GM23338 (cell line): ENCODE measurements around the gene CTU2. TPM values are rescaled to one million over a fixed set of nuclear protein-coding genes. Genes with fewer than 3 reads are reported as not detected.

ENCODE experiments used
- ATAC-seq: fragments of 200-7000 bp; cut with Tn5 transposase; 3 replicates; pipeline ENCODE4 v1.9.1; 2020
- DNase-seq: peaks from one replicate; pipeline ENCODE4 v3.0.0-alpha.2; 2015; ENCODE audit warnings: low spot score
- H2AFZ ChIP-seq: fragments of 200-600 bp; sonication (generic); 2 replicates; pipeline ENCODE4 v1.8.0; 2016; ENCODE audit warnings: antibody characterized with exemption, mild to moderate bottlenecking, moderate library complexity
- H3F3A ChIP-seq: fragments of 200-600 bp; sonication (generic); replicated peaks from 2 replicates; pipeline ENCODE4 v1.8.0; 2017; ENCODE audit warnings: antibody characterized with exemption, mixed run types, low read depth
- H3K27ac ChIP-seq: fragments of 200-600 bp; sonication (generic); 2 replicates; pipeline ENCODE4 v1.6.1; 2016; ENCODE audit warnings: low read depth
- H3K27me3 ChIP-seq: fragments of 200-600 bp; sonication (generic); 2 replicates; pipeline ENCODE4 v1.8.0; 2016; ENCODE audit warnings: mild to moderate bottlenecking, mixed run types, moderate library complexity; ENCODE audit not compliant: insufficient read depth
- H3K36me3 ChIP-seq: fragments of 200-600 bp; sonication (generic); 2 replicates; pipeline ENCODE4 v1.8.0; 2016; ENCODE audit warnings: mild to moderate bottlenecking; ENCODE audit not compliant: insufficient read depth
- H3K4me1 ChIP-seq: fragments of 200-600 bp; sonication (generic); 2 replicates; pipeline ENCODE4 v1.8.0; 2016; ENCODE audit warnings: mild to moderate bottlenecking, moderate library complexity; ENCODE audit not compliant: insufficient read depth
- H3K4me2 ChIP-seq: fragments of 200-600 bp; sonication (generic); 2 replicates; pipeline ENCODE4 v1.7.1; 2017; ENCODE audit warnings: mixed run types
- H3K4me3 ChIP-seq: fragments of 200-600 bp; sonication (generic); 2 replicates; pipeline ENCODE4 v1.6.1; 2016; ENCODE audit warnings: mixed run types
- H3K79me2 ChIP-seq: fragments of 200-600 bp; sonication (generic); replicated peaks from 2 replicates; pipeline ENCODE4 v1.8.0; 2017; ENCODE audit warnings: mild to moderate bottlenecking; ENCODE audit not compliant: insufficient read depth
- H3K9me2 ChIP-seq: fragments of 200-600 bp; sonication (generic); 2 replicates; pipeline ENCODE4 v1.8.0; 2017; ENCODE audit not compliant: insufficient read depth
- H4K20me1 ChIP-seq: fragments of 200-600 bp; sonication (generic); replicated peaks from 2 replicates; pipeline ENCODE4 v1.8.0; 2017; ENCODE audit warnings: mild to moderate bottlenecking; ENCODE audit not compliant: insufficient read depth
- H3K27ac Mint-ChIP-seq: 2 replicates; pipeline ENCODE4 v1.8.0; 2020; ENCODE audit warnings: inconsistent platforms, mild to moderate bottlenecking, moderate library complexity, mixed read lengths
- H3K27me3 Mint-ChIP-seq: 3 replicates; pipeline ENCODE4 v1.8.0; 2022; ENCODE audit warnings: low read depth, mild to moderate bottlenecking, moderate library complexity, mixed read lengths, inconsistent platforms; ENCODE audit not compliant: insufficient read depth, poor library complexity
- H3K36me3 Mint-ChIP-seq: 3 replicates; pipeline ENCODE4 v1.8.0; 2021; ENCODE audit warnings: low read depth, mild to moderate bottlenecking, inconsistent platforms, moderate library complexity, mixed read lengths
- H3K4me1 Mint-ChIP-seq: 3 replicates; pipeline ENCODE4 v1.8.0; 2020; ENCODE audit warnings: mild to moderate bottlenecking, inconsistent platforms, mixed read lengths
- H3K4me3 Mint-ChIP-seq: 3 replicates; pipeline ENCODE4 v1.8.0; 2021; ENCODE audit warnings: moderate library complexity, mild to moderate bottlenecking, inconsistent platforms, mixed read lengths
- H3K9me3 Mint-ChIP-seq: 3 replicates; pipeline ENCODE4 v1.8.0; 2020; ENCODE audit warnings: moderate library complexity, mild to moderate bottlenecking, inconsistent platforms, mixed read lengths
- CREB1 ChIP-seq: fragments of 250-450 bp; sonication (Bioruptor Pico); IDR thresholded peaks from 2 replicates; pipeline ENCODE4 v1.5.0; 2020; ENCODE audit warnings: low read depth, mild to moderate bottlenecking, moderate library complexity
- CTCF ChIP-seq, 2 experiments: fragments of 200-600 bp in 1 of 2; sonication (generic) in 1 of 2; conservative IDR thresholded peaks; 2 replicates each; pipeline versions ENCODE4 v1.5.1 to v1.6.1; 2016 to 2017; ENCODE audit warnings: antibody characterized with exemption in 2 of 2, low read depth in 2 of 2, mild to moderate bottlenecking in 2 of 2, moderate library complexity in 1 of 2
- EZH2 ChIP-seq: fragments of 200-600 bp; sonication (generic); IDR thresholded peaks from one replicate; pipeline ENCODE4 v1.8.0; 2017; ENCODE audit warnings: antibody characterized with exemption, mild to moderate bottlenecking, low read depth; ENCODE audit not compliant: unreplicated experiment
- EZH2phosphoT487 ChIP-seq: fragments of 200-600 bp; sonication (generic); IDR thresholded peaks from one replicate; pipeline ENCODE4 v1.8.1; 2018; ENCODE audit warnings: antibody characterized with exemption; ENCODE audit not compliant: unreplicated experiment
- JUNB ChIP-seq: IDR thresholded peaks from one replicate; pipeline ENCODE4 v1.6.1; 2016; ENCODE audit warnings: antibody characterized with exemption; ENCODE audit not compliant: unreplicated experiment
- NANOG ChIP-seq: IDR thresholded peaks from 2 replicates; pipeline ENCODE4 v1.6.1; 2016; ENCODE audit warnings: antibody characterized with exemption, borderline replicate concordance
- REST ChIP-seq: IDR thresholded peaks from one replicate; pipeline ENCODE4 v1.6.1; 2018; ENCODE audit warnings: antibody characterized with exemption; ENCODE audit not compliant: unreplicated experiment
- STAT1 ChIP-seq: IDR thresholded peaks from one replicate; pipeline ENCODE4 v1.6.1; 2016; ENCODE audit warnings: antibody characterized with exemption; ENCODE audit not compliant: unreplicated experiment
- ZNF114 ChIP-seq: fragments of 250-450 bp; sonication (Bioruptor Pico); IDR thresholded peaks from 2 replicates; pipeline ENCODE4 v1.5.0; 2020; ENCODE audit warnings: mild to moderate bottlenecking, moderate library complexity
- ZNF331 ChIP-seq: fragments of 250-450 bp; sonication (Bioruptor Pico); IDR thresholded peaks from 2 replicates; pipeline ENCODE4 v1.5.0; 2020; ENCODE audit warnings: low read depth, mild to moderate bottlenecking, moderate library complexity
- ZNF462 ChIP-seq: fragments of 250-450 bp; sonication (Bioruptor Pico); IDR thresholded peaks from 2 replicates; pipeline ENCODE4 v1.5.0; 2020; ENCODE audit warnings: mild to moderate bottlenecking, moderate library complexity
- polyA plus RNA-seq: library from polyadenylated mRNA; unstranded; fragments of >200 nt; fragmentation: Nextera tagmentation; extraction: Ambion mirVana; gene quantifications from 2 replicates; pipeline ENCODE4 v1.2.1, GENCODE V29; 2016
- total RNA-seq: library from RNA; depleted of rRNA; stranded (reverse); fragments of >200 nt; shearing (Covaris generic); gene quantifications from 2 replicates; pipeline ENCODE4 v1.2.3, GENCODE V29; 2014

Gene CTU2
- total and polyA plus RNA-seq, 2 experiments from 2014 or later = 22.3 to 25.7 TPM

GRCh38 chr16:88696441-88696840 lies 9.9 kb upstream of the CTU2 start (continued):
- TF ChIP-seq ZNF462 = no peak
- no peak for TF ChIP-seq EZH2
- no peak for TF ChIP-seq ZNF331 (CRISPR knock-in tag)
- TF ChIP-seq ZNF114 = no peak
- TF ChIP-seq CTCF (conservative IDR thresholded peaks at IDR 0.05; ENCODE audit: low read depth in 2 of 2) = no peak
- no peak for TF ChIP-seq STAT1
- no peak for TF ChIP-seq NANOG

- no peak overlapping the region for H3K27ac Mint-ChIP-seq
- TF ChIP-seq NANOG (no peak), JUNB (no peak), EZH2phosphoT487 (no peak), REST (no peak), CREB1 (CRISPR knock-in tag) (no peak)
These were observed 9.0 kb upstream of the CTU2 start for GRCh38 chr16:88697116-88697830.

More at GRCh38 chr16:88697116-88697830, 9.0 kb upstream of the CTU2 start:
- Histone ChIP-seq H3K4me1 (no peaks in the 10 kb centered on the region), H3K79me2 (no peaks in the 10 kb centered on the region), H3K4me3 (no peak overlapping the region), H3K9me2 (no peaks in the 10 kb centered on the region), H3K27ac (no peak overlapping the region), H2AFZ (no peak overlapping the region), H3K36me3 (no peaks in the 10 kb centered on the region), H3F3A (no peaks in the 10 kb centered on the region), H3K27me3 (no peaks in the 10 kb centered on the region), H4K20me1 (no peaks in the 10 kb centered on the region), H3K4me2 (no peak overlapping the region)
- Mint-ChIP-seq H3K36me3 (no peaks in the 10 kb centered on the region), H3K27me3 (no peaks in the 10 kb centered on the region), H3K9me3 (no peaks in the 10 kb centered on the region), H3K4me3 (no peak overlapping the region), H3K4me1 (no peaks in the 10 kb centered on the region)
- no peak for ATAC-seq
- no peak for DNase-seq
